GM12801 (cell line): ENCODE data around the gene DHX30.

Experiments used
- CTCF ChIP-seq: IDR thresholded peaks from one replicate; pipeline ENCODE4 v1.5.1; 2011; ENCODE audit warnings: control low read depth; ENCODE audit not compliant: insufficient read length; ENCODE audit errors: extremely low read depth

Gene DHX30

GRCh38 chr3:47850564-47851410, 47.8 kb downstream of the DHX30 start:
- no peak for TF ChIP-seq CTCF

GRCh38 chr3:47851888-47852603, 49.1 kb downstream of the DHX30 start:
- no peak for TF ChIP-seq CTCF

- no peak for TF ChIP-seq CTCF
These were observed 50.0 kb downstream of the DHX30 start for GRCh38 chr3:47852604-47853602.

- TF ChIP-seq CTCF: no peak
These were observed 51.3 kb downstream of the DHX30 start for GRCh38 chr3:47854267-47854666.

GRCh38 chr3:47854720-47855455, 52.0 kb downstream of the DHX30 start:
- TF ChIP-seq CTCF: no peak

- TF ChIP-seq CTCF: no peak
These were observed 52.8 kb downstream of the DHX30 start for GRCh38 chr3:47855461-47856383.
